ENCODE data around the gene DNM3.
"Not testable (repeated sequence)": the region's sequence is repeated elsewhere in the genome, so short reads cannot be mapped to it uniquely, and the experiment has no call there.

The DNM3 gene

DNA sequence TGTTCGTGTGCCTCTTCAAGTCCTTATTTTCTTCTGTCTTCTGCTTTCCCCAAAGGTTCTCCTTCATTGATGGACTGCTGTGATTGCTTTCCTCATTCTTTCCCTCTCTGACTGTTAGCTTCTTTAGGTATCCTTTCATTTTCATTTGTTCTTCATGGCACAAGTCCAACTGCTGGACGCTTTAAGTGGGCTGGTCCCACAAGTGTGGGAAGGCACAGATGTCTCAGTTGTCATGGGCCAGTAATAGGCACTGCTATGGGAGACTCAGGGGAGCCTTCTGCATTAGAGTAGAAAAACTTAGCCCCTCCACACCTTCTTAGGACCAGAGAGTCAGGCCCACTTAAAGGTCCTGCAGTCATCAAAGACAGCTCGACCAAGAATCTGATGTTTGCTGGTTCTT lies 456.8 kb downstream of the DNM3 start:
- DNase-seq, result no peak

DNA sequence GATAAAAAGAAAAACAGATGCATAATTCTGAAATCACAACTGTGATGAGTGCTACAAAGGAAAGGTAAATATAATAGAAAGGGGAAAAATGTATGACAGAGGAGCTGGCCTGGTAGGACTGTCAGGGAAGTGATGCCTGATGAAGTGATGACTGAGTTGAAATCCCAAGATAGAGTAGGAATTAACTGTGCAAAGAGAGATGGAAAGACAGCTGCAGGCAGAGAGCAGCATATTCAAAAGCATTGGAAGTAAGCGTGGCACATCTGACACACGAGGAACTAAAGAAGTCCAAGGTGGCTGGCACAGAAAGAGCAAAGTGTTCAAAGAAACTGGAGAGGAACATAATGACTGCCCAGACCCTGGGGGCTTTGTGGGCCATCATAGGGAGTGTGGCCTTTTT lies 457.6 kb downstream of the DNM3 start:
- no peak for DNase-seq

DNA sequence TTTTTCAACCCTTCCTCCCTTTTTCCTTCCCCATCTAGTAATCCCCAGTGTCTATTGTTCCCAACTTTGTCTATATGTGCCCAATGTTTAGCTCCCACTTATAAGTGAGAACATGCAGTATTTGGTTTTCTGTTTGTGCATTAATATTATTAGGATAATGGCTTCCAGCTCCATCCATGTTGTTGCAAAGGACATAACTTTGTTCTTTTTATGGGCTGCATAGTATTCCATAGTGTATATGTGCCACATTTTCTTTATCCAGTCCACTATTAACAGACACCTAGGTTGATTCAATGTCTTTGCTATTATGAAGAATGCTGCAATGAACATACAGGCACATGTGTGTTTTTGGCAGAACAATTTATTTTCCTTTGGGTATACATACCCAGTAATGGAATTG lies 458.2 kb downstream of the DNM3 start:
- no peak for DNase-seq

DNA sequence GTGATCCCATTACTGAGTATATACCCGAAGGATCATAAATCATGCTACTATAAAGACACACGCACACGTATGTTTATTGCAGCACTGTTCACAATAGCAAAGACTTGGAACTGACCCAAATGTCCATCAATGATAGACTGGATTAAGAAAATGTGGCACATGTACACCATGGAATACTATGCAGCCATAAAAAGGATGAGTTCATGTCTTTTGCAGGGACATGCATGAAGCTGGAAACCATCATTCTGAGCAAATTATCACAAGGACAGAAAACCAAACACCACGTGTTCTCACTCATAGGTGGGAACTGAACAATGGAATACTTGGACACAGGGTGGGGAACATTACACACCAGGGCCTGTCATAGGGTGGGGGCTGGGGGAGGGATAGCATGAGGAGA lies 466.2 kb downstream of the DNM3 start:
- DNase-seq, result not testable (repeated sequence)

DNA sequence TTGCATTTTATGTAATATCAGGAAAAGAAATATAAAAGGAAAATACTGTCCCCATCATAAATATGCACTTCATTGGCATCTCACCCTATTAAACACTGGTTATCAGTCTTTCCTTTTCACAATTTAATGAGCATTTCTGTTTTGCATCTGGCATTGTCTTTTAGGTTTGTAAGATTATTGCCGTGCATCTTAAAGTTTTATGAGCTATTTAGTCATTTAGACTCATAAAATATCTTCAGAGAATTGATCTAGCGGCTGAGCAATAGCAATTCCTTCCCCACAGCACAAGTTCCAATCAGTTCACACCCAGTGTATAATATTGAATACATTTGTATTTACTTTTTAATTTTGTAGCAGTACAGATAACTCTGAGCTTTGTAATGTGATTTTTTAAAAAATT lies 466.8 kb downstream of the DNM3 start:
- DNase-seq, result no peak

DNA sequence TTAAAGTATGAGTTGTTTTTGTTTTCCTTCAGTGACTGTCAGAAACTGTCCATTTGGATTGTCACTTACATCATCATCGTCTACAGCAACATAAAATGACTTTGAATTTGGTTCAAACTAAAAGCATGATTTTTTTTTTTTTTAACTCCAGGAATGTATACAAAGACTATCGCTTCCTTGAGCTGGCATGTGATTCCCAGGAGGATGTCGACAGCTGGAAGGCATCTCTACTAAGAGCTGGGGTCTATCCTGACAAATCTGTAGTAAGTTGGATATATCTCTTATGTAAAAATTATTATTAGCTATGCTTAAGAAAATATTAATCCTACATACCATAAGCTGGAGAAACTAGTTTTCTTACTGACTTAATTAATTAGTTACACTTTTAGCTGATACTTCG lies 467.3 kb downstream of the DNM3 start:
- no peak for DNase-seq

DNA sequence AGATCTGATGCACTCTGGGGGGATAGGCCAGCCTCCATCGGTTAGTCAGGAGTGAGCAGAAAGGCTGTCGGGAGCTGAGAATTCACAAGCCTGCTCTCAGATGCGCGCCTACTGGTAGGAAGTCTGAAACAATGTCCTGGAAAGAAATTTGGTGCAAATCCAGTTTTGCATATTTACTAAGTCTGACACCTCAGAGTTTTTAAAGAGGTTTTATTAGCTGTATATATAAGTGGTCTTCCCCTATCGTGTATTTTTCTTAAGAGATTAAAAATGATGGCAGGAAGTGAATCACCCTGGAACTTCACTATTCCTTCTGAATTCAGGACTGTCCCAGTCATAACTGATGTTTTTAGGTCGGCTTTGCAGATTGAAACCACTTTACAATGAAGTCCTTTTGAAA lies 479.4 kb downstream of the DNM3 start:
- no peak for DNase-seq

DNA sequence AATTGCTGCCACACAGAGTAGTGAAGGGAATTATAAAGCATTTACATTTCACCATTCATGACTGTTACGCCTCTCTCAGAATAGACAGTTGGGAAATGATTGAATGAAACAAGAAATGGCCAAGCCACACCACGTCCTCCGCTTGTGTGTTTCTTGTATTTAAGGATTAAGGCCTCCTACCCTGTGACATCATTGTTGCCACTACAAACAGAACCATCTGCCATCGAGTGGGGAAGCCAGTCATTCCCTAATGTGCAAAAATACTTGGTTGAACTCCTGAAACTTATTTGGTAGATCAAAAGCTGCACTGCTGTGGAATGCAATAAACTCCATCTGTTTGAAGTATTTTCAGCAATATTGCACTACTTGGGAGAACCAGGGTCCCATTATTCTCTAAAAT lies 480.2 kb downstream of the DNM3 start:
- DNase-seq, result no peak

DNA sequence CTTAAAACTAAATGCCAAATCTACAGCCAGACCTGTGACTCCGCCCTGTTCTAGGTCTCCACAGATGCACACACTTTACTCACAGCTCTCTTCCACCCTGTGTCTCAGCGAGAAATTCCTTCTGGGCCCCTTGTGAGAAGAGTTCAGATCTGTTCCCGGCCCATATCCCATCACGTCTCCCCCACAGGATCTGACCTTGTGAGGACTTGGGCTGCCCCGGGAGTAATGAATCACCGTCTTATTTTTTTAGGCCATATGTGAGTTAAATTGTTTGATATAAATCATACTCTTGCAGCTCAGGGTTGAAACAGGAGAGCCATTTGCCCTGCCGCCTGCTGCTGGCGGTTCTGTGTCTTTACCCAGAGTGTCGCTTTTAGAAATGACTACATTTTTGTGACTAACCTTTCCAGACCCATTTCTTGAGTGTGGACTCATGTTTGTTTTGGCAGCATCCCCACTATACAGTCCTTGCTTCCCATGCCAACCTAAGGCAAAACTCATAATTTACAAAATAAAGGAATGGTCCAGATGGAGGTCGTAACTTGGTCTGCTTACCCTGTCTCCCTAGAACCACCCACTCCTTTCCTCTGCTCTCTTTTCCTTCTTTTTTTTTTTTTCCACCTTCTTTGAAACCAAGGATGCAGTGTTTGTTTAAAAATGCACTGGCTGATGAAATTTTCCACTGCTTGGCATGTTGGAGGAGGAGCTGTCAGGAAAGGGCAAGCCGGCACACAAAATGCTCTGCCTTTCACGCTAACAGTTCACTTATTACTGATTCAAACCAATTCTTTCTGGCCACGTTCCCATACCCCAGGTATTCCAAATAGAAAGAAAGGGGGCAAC lies 481.1 kb downstream of the DNM3 start:
- DNase-seq, result no peak

DNA sequence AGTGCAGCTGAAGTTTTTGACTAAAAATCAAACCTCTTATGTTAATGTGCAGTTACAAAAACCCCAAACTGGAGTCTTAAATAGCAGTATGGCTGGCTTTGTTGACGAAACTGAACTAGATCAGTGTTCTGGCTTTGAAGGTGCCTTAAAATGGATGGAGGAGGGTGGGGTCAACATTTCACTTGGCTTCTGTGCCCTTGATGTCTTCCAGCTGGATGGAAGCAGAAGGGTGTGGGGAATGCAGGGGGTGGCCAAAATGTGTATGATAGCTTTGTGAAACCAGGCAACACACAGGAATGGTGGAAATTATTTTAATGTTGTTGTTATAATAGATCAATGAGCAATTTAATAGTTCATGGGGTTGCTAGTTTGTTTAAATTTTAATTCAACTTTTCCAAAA lies 482.4 kb downstream of the DNM3 start:
- DNase-seq, result no peak

DNA sequence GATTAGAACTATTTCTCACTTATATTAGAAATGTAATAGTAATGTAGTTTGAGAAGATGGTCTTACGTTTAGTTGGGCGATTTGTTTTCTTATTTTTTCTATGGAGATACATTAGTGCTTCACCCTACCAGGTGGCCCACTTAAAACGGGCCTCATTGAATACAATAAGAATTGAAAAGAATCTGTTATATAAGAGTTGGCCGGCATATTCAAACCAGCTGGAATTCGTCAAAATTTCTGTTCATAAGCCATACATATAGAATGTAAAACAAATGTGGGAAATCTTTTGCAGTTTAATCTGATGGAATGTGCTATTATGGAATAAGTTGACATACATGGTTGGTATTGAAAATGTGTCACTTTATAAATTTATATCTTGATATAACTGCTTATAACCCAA lies 482.8 kb downstream of the DNM3 start:
- no peak for DNase-seq

DNA sequence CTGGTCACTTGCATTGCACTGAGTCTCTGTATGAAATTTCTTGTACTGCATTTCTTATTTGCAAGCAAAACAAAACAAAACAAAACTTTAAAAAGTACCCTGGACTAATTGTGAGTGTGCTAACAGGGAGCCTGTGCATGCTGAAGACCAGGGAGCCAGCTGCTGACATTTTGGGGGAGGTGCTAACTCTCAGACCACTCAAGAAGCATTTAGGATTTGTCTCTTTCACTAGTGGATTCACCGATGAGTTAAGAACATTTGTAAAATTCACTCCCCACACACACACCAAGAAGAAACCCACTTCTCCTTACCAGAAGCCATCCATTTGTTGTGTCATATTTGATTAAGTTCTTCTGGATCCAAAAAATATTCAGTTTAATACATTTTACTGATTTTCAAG lies 483.5 kb downstream of the DNM3 start:
- DNase-seq, result no peak

DNA sequence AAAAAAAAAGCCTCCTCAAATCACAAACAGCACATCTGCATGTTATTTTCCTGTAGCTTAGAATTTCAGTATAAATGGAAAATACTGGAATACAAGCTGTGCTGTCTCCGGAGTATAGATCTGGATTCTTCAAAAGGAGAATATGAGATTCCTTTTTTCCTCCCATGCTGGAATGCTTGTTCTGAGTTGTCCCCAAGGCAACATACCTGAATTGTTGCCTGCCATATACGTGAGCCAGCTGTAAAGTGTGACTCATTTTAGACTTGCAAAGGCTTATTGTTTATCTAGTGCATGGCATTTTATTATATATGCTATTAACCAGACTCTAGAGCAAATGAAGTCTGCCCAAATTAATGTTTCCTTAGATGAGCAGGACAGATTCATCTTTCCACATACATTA lies 484.2 kb downstream of the DNM3 start:
- no peak for DNase-seq

DNA sequence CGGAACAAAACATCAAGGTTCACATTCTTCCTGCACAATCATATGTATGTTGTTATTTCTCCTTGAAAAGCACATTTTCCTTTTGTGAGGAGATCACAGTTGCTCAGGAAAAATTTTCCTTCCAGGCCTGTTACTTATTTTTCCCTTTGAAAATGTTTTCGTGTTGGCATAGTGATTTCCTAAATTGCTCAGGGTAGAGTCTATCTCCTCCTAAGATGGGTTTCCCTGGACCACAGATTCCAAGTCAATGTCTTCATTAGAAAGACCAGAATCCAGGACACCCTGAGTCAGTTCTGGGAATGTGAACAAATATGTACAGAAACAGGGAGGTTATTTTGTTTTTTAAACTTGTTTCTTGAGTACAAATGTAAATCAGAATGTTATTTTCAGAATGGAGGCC lies 484.8 kb downstream of the DNM3 start:
- no peak for DNase-seq

DNA sequence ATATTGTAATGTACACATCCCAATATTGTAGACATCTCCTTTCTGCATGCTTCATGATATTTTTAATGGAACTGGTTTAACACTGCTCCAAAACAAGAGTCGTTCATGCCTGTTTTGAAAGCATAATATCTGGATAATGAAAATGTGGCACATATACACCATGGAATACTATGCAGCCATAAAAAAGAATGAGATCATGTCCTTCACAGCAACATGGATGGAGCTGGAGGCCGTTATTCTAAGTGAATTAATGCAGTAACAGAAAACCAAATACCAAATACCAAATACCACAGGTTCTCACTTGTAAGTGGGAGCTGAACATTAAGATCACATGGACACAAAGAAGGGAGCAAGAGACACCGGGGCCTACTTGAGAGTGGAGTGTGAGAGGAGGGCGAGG lies 487.0 kb downstream of the DNM3 start:
- no peak for DNase-seq

DNA sequence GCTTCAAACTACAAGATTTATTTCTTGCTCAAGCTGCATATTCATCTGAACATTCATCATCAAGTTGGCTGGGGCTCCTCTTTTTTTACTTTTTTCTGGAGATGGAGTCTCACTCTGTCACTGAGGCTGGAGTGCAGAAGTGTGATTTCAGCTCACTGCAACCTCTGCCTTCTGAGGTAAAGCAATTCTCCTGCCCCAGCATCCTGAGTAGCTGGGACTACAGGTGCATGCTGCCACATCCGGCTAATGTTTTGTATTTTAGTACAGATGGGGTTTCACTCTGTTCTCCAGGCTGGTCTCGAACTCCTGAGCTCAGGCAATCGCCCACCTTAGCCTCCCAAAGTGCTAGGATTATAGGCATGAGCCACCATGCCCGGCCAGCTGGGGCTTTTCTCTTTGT lies 490.9 kb downstream of the DNM3 start:
- no peak for DNase-seq

DNA sequence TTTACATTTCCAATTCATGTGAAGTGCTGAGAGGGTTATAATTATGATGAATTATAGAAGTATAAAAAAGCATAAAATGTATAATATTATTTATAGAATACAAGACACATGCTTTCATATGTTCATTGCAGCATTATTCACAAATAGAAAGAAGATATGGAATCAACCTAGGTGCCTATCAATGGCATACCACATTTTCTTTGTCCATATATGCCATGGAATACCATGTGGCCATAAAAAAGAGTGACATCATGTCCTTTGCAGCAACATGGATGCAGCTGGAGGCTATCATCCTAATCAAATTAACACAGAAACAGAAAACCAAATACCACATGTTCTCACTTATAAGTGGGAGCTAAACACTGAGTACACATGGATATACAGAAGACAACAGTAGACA lies 494.1 kb downstream of the DNM3 start:
- DNase-seq, result no peak

DNA sequence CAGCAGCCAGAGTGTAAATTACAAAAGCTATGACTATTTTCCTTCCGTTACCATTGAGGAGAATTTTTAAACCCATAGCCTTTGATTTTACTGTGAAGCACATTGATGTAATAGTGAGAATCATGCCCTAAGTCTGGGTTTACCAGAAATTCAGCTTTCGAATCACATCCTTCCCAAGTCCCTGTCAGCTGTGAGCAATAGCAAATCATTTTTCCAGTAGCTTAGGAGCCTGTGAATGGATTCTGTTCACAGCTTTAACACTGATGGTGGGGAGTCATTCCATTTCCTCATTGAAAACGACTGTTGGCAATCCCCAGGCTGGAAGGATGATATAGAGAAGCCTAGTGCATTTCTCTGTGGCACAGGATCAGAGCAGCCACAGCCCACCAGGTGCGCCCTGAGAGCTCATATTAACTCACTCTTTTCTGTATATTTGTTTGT lies 497.0 kb downstream of the DNM3 start:
- peak; percentile 91 for DNase-seq

DNA sequence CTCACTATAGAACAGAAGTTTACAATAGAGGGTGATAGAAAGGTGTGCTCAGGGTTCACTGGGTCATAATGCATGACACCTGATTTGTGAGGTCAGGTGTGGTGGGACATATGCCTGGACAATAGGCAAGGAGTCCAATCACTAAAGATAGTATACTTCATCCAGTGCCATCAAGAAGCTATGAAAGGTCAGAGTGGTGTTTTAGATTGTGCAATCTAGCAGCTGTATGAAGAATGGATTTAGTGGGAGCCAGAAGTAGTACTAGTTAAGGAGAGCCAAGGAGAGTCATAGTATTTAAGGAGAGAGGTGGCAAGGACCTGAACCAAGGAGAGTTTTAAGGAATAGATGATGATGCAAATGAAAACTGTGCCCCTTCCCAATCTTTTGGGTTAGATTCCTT lies 498.5 kb downstream of the DNM3 start:
- no peak for DNase-seq

DNA sequence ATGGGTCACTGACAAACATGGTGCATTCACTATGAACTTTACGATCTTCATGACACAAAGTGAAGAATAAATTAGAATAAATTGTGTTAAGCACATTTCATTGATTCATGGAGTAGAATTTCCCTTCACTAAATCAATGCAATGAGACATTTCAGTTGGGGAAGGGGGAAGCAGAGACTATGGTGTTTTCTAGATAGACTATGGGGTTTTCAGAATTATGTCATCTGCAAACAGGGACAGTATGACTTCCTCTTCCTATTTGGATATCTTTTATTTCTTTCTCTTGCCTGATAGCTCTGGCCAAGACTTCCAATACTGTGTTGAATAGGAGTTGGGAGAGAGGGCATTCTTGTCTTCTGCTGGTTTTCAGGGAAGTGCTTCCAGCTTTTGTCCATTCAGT lies 499.2 kb downstream of the DNM3 start:
- no peak for DNase-seq

DNA sequence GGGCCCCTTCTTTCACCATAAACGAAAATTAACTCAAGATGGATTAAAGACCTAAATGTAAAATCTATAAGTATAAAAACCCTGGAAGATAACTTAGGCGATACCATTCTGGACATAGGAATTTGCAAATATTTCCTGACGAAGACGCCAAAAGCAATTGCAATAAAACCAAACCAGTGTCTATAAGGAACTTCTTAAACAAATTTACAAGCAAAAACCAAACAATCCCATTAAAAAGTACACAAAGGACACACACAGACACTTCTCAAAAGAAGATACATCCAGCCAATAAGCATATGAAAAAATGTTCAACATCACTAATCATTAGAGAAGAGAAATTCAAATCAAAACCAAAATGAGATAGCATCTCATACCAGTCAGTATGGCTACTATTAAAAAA lies 500.4 kb downstream of the DNM3 start:
- DNase-seq, result no peak

DNA sequence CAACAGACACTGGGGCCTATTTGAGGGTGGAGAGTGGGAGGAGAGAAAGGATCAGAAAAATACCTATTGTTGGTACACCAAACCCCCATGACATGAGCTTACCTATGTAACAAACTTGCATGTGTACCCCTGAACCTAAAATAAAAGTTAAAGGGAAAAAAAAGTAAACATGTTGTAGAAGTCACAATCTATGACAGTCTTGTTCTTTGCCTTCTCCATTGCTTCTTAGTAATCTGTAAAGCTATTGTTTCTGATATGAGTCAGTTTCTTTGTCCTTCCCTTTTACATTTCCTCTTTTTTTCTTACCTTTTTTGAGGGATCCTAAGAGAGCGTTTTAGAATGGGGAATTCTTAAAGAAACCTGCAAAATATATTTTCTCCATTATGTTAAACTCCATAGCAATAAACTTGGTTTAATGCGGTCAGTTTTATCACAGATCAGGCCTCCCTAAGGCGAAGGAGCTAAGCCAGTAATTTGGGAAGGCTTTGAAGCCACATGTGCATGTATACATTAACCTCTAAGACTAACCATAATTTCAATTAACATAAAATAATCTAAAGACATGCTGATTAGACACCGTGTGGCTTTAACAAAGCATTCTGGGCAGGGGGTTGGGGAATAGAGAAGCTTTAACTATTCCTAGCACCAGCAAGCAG lies 501.4 kb downstream of the DNM3 start:
- peak; percentile 42 for DNase-seq

DNA sequence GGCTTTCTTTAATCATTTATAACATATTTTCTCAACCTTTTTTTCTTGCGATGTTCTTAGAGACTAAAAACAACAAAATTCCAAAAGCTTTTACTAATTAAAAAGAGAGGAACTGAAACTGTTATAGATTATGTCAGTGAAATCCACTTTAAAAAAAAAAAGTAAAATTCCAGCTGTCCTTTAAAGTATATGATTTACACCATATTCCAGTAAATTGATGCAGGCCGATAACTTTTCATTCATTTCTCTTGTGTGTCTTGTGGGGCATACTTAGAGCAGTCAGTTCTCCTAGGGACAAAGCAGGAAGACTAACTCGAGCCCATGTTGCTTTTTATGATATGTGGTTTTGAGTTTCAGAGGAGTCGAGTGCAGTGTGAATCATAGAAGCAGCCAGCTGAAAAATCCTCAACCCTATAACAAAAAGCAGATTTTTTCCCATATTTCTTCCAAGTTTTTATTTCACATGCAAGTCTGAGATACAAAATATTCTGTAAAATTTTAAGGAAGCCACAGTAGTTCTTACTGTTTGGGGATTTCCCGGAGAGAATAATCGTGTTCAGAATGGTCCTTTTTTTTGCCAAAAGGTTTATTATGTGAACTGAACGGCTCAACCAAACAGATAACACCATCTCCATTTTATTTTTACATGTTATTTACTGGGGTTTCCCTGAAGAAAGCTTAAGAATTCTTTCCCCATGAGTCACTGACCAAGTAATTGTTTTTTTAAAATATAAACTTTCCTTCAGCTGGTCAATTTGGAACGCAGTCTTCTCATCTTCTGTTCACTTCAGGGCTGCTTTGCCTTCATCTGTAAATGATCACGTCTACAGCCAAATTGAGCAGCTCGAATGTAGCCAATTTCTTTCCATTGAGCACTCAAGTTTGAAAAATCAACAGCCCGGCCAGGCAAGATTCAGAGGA lies 502.2 kb downstream of the DNM3 start:
- DNase-seq, result peak; percentile 51

DNA sequence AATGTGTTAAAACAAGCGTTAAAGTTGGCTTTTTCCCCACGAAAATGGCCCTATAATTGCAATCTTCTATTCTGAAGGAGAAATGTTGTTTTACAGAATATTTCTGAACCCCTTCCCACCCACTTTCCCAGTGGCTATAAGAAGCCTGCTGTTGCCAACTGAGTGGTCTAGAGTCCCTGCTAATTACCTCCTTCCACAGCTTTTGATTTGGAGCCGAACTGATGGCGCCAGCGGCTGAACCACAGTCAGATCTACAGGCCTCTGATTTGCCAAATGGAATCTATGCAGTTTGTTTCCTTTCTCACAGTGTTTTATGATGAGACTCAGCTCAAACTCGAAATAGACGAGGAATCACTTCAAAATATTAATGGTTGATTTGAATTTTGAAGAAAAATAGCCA lies 503.1 kb downstream of the DNM3 start:
- no peak for DNase-seq
